Choroid plexus epithelial cell (primary cell): ENCODE data around the gene SLC27A1.
"Not testable (repeated sequence)": the region's sequence is repeated elsewhere in the genome, so short reads cannot be mapped to it uniquely, and the experiment has no call there.

Experiments used
- DNase-seq: peaks from one replicate; pipeline ENCODE4 v3.0.0-alpha.2; 2010; ENCODE audit warnings: low read depth
- H3K4me3 ChIP-seq: 2 replicates; pipeline ENCODE4 v1.5.1; 2011; ENCODE audit warnings: low read depth, mild to moderate bottlenecking, control low read depth, low read length, moderate library complexity
- TF ChIP-seq, protein P1 (sequence below): conservative IDR thresholded peaks from 2 replicates; pipeline ENCODE4 v1.5.1; 2011; ENCODE audit warnings: low read depth, mild to moderate bottlenecking, control low read depth, inconsistent platforms, low read length, moderate library complexity

Gene SLC27A1

DNA sequence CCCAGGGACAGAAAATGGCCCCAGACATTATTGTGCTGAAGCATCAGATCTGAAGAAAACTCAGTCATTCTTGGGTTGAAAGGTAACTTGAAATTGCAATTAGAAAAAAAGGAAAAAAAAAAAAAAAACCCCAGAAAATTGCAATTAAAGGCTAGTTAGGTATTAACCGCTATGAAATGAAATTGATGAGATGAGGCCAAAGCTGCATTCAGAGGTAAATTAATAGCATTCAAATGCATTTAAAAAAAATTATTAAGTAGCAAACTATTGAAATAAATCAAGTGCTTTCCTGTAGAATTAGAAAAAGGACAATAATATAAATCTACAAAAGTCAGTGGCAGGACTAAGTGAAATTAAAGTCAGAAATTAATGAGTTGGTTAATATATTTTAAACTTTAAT lies 47.6 kb downstream of the SLC27A1 start:
- TF ChIP-seq, protein P1, sequence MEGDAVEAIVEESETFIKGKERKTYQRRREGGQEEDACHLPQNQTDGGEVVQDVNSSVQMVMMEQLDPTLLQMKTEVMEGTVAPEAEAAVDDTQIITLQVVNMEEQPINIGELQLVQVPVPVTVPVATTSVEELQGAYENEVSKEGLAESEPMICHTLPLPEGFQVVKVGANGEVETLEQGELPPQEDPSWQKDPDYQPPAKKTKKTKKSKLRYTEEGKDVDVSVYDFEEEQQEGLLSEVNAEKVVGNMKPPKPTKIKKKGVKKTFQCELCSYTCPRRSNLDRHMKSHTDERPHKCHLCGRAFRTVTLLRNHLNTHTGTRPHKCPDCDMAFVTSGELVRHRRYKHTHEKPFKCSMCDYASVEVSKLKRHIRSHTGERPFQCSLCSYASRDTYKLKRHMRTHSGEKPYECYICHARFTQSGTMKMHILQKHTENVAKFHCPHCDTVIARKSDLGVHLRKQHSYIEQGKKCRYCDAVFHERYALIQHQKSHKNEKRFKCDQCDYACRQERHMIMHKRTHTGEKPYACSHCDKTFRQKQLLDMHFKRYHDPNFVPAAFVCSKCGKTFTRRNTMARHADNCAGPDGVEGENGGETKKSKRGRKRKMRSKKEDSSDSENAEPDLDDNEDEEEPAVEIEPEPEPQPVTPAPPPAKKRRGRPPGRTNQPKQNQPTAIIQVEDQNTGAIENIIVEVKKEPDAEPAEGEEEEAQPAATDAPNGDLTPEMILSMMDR = no peak
- H3K4me3 ChIP-seq = no peak overlapping the region
- DNase-seq = no peak

DNA sequence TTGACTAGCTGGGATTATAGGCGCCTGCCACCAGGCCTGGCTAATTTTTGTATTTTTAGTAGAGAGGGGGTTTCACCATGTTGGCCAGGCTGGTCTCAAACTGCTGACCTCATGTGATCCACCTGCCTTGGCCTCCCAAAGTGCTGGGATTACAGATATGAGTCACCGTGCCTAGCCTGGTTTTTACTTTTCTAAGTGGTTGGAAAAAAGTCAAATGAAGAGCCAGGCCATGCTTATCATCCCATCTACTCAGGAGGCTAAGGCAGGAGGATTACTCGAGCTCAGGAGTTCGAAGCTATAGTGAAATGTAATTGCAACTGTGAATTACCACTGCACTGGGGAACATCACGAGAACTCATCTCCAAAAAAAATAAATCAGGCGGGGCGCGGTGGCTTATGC lies 48.3 kb downstream of the SLC27A1 start:
- not testable (repeated sequence) for H3K4me3 ChIP-seq, DNase-seq

DNA sequence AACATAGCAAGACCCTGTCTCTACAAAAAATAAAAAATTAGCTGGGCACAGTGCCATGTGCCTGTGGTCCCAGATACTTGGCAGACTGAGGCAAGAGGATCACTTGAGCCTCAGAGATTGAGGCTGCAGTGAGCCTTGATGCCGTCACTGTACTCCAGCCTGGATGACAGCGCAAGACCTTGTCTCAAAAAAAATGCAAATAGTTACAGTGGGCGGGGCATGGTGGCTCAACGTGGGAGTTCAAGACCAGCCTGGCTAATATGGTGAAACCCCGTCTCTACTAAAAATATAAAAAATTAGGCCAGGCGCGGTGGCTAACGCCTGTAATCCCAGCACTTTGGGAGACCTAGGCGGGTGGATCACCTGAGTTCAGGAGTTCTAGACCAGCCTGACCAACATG lies 49.6 kb downstream of the SLC27A1 start:
- TF ChIP-seq, protein P1 = no peak
- no peak overlapping the region for H3K4me3 ChIP-seq
- DNase-seq = no peak

DNA sequence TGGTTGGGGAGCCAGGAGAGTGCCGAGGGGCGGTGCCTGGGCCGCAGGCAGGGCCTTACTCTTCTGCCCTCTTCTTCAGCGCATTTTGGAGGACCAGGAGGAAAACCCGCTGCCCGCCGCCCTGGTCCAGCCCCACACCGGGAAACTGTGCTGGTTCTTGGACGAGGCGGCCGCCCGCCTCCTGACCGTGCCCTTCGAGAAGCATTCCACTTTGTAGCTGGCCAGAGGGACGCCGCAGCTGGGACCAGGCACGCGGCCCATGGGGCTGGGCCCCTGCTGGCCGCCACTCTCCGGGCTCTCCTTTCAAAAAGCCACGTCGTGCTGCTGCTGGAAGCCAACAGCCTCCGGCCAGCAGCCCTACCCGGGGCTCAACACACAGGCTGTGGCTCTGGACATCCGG lies 50.5 kb downstream of the SLC27A1 start:
- H3K4me3 ChIP-seq = no peak overlapping the region
- TF ChIP-seq, protein P1 = no peak
- DNase-seq = no peak

DNA sequence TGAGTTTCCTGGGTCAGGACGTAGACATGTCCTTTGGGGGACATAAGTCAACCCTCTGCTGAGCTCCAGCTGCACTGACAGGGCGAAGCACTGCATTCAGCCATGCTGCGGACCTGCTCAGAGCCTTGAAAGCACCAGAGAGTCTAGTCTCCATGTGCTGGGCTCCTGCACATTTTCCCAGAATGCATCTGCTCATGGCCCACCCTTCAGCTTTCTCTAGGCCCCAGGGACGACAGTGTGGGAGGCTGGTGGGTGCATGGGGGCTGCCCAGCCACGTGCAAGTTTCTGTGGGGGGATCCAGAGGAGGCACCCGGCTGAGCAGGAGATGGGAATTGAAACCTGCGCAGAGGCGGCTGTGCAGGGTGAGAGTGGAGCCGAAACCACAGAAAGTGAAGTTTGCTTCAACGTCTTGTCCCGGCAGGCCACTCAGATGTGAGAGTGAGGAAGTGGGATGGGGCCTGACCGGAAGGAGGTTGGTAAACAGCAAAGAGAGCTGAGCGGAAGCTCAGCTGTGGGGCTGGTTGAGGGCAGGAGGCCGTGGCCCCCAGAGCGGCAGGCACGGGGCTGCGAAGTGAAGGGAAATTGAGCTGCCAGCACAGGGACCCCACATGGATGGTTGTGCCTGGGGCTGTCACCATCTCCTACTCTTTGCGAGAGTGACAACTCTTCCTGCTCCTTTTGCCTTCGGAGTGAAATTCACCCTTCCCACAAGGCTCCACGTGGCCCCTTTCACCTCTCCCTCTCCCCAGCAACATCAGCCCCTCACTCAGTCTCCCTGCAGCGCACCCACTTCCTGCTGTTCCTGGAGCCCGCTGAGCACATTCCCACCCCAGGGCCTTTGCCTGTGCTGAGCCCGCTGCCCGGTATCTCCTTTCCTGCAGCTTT lies 52.9 kb downstream of the SLC27A1 start:
- peak; percentile 36 for DNase-seq
- TF ChIP-seq, protein P1 = no peak
- no peak overlapping the region for H3K4me3 ChIP-seq

DNA sequence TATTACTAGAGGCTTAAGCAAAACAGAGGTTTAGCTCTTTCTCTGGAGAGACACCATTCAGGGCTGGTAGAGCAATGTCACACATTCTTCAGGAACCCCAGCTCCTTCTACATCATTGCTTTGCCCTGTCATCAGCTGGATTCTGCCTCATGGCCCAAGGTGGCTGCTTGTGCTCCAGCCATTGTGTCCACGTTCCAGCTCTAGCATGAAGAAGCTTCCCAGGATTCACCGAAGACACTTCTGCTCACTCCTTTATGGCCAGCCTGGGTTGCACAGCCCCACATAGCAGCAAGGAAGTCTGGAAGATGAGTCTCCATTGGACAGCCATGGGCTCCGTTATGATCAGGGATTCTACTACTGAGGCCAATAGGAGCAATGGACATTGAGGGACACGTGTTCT lies 54.3 kb downstream of the SLC27A1 start:
- H3K4me3 ChIP-seq = no peak overlapping the region
- TF ChIP-seq, protein P1 = no peak

DNA sequence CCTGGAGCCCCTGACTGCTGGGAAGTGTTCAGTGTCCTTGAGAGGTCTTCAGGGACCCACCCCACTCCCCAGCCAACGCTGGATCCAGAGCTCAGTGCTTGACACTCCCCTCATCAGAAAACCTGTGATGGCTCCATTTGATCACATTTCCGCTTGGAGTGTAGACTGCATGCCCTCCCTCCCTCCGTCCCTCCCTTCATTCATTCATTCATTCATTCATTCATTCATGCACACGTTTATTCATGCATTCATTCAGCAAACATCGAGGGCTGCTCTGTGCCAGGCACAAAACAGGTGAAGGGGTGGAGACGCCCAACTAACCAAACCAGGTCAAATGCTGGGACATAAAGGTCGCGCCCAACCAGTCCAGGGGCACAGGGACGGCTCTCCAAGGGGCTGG lies 54.8 kb downstream of the SLC27A1 start:
- no peak overlapping the region for H3K4me3 ChIP-seq
- TF ChIP-seq, protein P1 = no peak
- no peak for DNase-seq

More for the DNA sequence above, 54.3 kb downstream of the SLC27A1 start:
- no peak for DNase-seq
